OCI-LY7 (cell line): ENCODE measurements around the gene DLGAP1. TPM values are rescaled to one million over a fixed set of nuclear protein-coding genes. Genes with fewer than 3 reads are reported as not detected.
A peak's percentile ranks its signal among the peaks of the same experiment; 100 is the strongest.

Experiments
- BruUV-seq: library from RNA; stranded (reverse); fragments of 400-500 nt; replicated peaks from 2 replicates; lab custom pipeline; 2021; lab: Mats Ljungman, UMichigan
- CTCF ChIA-PET: fragments of 300-600 bp; sonication (Branson Sonifier 250); formaldehyde crosslinking; loops from one replicate; lab custom pipeline; 2022; ENCODE audit warnings: antibody characterized with exemption; ENCODE audit not compliant: unreplicated experiment; lab: Charles Lee
- POLR2A ChIA-PET: fragments of 300-600 bp; sonication (Branson Sonifier 250); formaldehyde crosslinking; loops from one replicate; lab custom pipeline; 2022; ENCODE audit warnings: antibody characterized with exemption; lab: Charles Lee
- DNase-seq: peaks from one replicate; pipeline ENCODE4 v3.0.0-alpha.2; 2015; ENCODE audit warnings: low spot score
- H2AFZ ChIP-seq: fragments of 200-600 bp; sonication (generic), shearing (Covaris generic); 2 replicates; pipeline ENCODE4 v1.6.1; 2014; ENCODE audit warnings: mild to moderate bottlenecking, antibody characterized with exemption, low read length, moderate library complexity
- H3K27ac ChIP-seq: fragments of 200-600 bp; sonication (generic); 2 replicates; pipeline ENCODE4 v1.5.1; 2014; ENCODE audit warnings: mixed run types, low read depth, mild to moderate bottlenecking, moderate library complexity, low read length, inconsistent platforms; ENCODE audit not compliant: poor library complexity, severe bottlenecking
- H3K36me3 ChIP-seq: fragments of 200-600 bp; sonication (generic); 2 replicates; pipeline ENCODE4 v1.6.1; 2014; ENCODE audit warnings: mild to moderate bottlenecking, antibody characterized with exemption, low read length, moderate library complexity, mixed read lengths; ENCODE audit not compliant: insufficient read depth
- H3K4me1 ChIP-seq: fragments of 200-600 bp; sonication (generic); 2 replicates; pipeline ENCODE4 v1.5.1; 2014; ENCODE audit warnings: mild to moderate bottlenecking, low read length; ENCODE audit not compliant: insufficient read depth, poor library complexity, severe bottlenecking
- H3K4me2 ChIP-seq: fragments of 200-600 bp; sonication (generic); 2 replicates; pipeline ENCODE4 v1.6.1; 2014; ENCODE audit warnings: mild to moderate bottlenecking, low read length
- H3K4me3 ChIP-seq: fragments of 200-600 bp; sonication (generic); 2 replicates; pipeline ENCODE4 v1.5.1; 2014; ENCODE audit warnings: mild to moderate bottlenecking, low read depth, low read length; ENCODE audit not compliant: poor library complexity, severe bottlenecking
- H3K79me2 ChIP-seq: fragments of 200-600 bp; sonication (generic); 2 replicates; pipeline ENCODE4 v1.6.1; 2016; ENCODE audit warnings: low read depth, mild to moderate bottlenecking, low read length, moderate library complexity, mixed read lengths; ENCODE audit not compliant: insufficient read depth
- H3K9me2 ChIP-seq: fragments of 200-600 bp; sonication (generic); 2 replicates; pipeline ENCODE4 v1.6.1; 2016; ENCODE audit warnings: mild to moderate bottlenecking, low read length, mixed read lengths; ENCODE audit not compliant: insufficient read depth
- H3K9me3 ChIP-seq: fragments of 200-600 bp; sonication (generic); 2 replicates; pipeline ENCODE4 v1.6.1; 2014; ENCODE audit warnings: mild to moderate bottlenecking, mixed run types, low read length, mixed read lengths
- H4K20me1 ChIP-seq: fragments of 200-600 bp; sonication (generic); 2 replicates; pipeline ENCODE4 v1.6.1; 2014; ENCODE audit warnings: mild to moderate bottlenecking, antibody characterized with exemption, low read length, moderate library complexity, mixed read lengths; ENCODE audit not compliant: insufficient read depth
- CTCF ChIP-seq: fragments of 200-600 bp; sonication (generic); conservative IDR thresholded peaks from 2 replicates; pipeline ENCODE4 v1.5.1; 2014; ENCODE audit warnings: mild to moderate bottlenecking, antibody characterized with exemption, low read length, moderate library complexity, mixed read lengths
- EZH2phosphoT487 ChIP-seq: fragments of 200-600 bp; sonication (generic); IDR thresholded peaks from 2 replicates; pipeline ENCODE4 v1.6.1; 2018; ENCODE audit warnings: low read depth, borderline replicate concordance, mild to moderate bottlenecking, mixed run types, antibody characterized with exemption, low read length, moderate library complexity, mixed read lengths
- intact Hi-C: fragments of 100-400 bp; cut with micrococcal nuclease; formaldehyde crosslinking; loops from one replicate; pipeline ENCODE4 v1.10.0; 2022; ENCODE audit not compliant: unreplicated experiment
- total RNA-seq, 2 experiments: library from RNA; depleted of rRNA in 1 of 2; stranded (reverse); fragments of >200 nt in 1 of 2; shearing (Covaris generic) in 1 of 2; gene quantifications; 2 replicates each; pipeline ENCODE4 v1.2.3, GENCODE V29; 2014 to 2022

The DLGAP1 gene
- total RNA-seq, 2 experiments from 2014 or later: 0.22 TPM; not detected in 1

- POLR2A ChIA-PET: interaction anchor here (0.7 to 2.0 kb wide), 4 partner anchors 26 to 311 kb away, joined by 3 to 6 read pairs (median 4); no protein-coding TSS in a partner anchor
- peaks cover 83% of the 10 kb centered on the region for H3K4me1 ChIP-seq
Measured at GRCh38 chr18:3590096-3590630, 864.9 kb downstream of the DLGAP1 start.

GRCh38 chr18:3585656-3586509 is 869.2 kb downstream of the DLGAP1 start:
- DNase-seq: peak; percentile 93

More at GRCh38 chr18:3590096-3590630, 864.9 kb downstream of the DLGAP1 start:
- Histone ChIP-seq H2AFZ (no peak overlapping the region), H3K4me3 (no peak overlapping the region), H3K9me3 (peaks cover 9% of the 10 kb centered on the region; the same call in 1 of the 2 replicates), H3K79me2 (peaks cover 7% of the 10 kb centered on the region; the same call in 1 of the 2 replicates), H3K4me2 (no peak overlapping the region), H3K36me3 (no peaks in the 10 kb centered on the region), H3K27ac (no peak overlapping the region), H4K20me1 (no peaks in the 10 kb centered on the region), H3K9me2 (no peaks in the 10 kb centered on the region)
- intact Hi-C loops: loop anchor here (10.0 kb wide), 1 partner anchor 935 kb away; the partner anchor contains the start of gene SMCHD1
- DNase-seq: no peak
- CTCF ChIA-PET: no interaction called here
- TF ChIP-seq EZH2phosphoT487 (no peak), CTCF (no peak)
- BruUV-seq: no TSS peak

More at GRCh38 chr18:3585656-3586509, 869.2 kb downstream of the DLGAP1 start:
- peak overlapping the region; percentile 63 for H3K4me3 ChIP-seq
- H3K4me1 ChIP-seq: peaks cover 73% of the 10 kb centered on the region
- peak overlapping the region; percentile 85 for H3K4me2 ChIP-seq
- intact Hi-C loops: loop anchor here (1.0 to 10.0 kb wide), 8 partner anchors 87 to 629 kb away; no protein-coding TSS in a partner anchor
- no peaks in the 10 kb centered on the region for H3K36me3 ChIP-seq
- peaks cover 9% of the 10 kb centered on the region; the same call in 1 of the 2 replicates for H3K9me3 ChIP-seq
- POLR2A ChIA-PET: interaction anchor here (0.6 to 5.2 kb wide), 29 partner anchors 10 to 337 kb away, joined by 3 to 44 read pairs (median 5); partner anchors contain the start of gene TGIF1
- H4K20me1 ChIP-seq: no peaks in the 10 kb centered on the region
- TSS peak; percentile 99 for BruUV-seq
- TF ChIP-seq EZH2phosphoT487: no peak
- peak; percentile 98 for TF ChIP-seq CTCF
- no peaks in the 10 kb centered on the region for H3K79me2 ChIP-seq
- H3K27ac ChIP-seq: peak overlapping the region; percentile 99
- peak overlapping the region; percentile 64; the same call in 1 of the 2 replicates for H2AFZ ChIP-seq
- CTCF ChIA-PET: interaction anchor here (0.6 to 1.6 kb wide), 8 partner anchors 9 to 289 kb away, joined by 3 to 12 read pairs (median 3); no protein-coding TSS in a partner anchor
- H3K9me2 ChIP-seq: no peaks in the 10 kb centered on the region
